GM18951 (cell line): ENCODE measurements around the gene SPAG17.

Experiments
- POLR2A ChIP-seq: IDR thresholded peaks from 4 replicates; pipeline ENCODE4 v1.6.1; 2011; ENCODE audit warnings: mild to moderate bottlenecking; ENCODE audit not compliant: insufficient read length, insufficient read depth; ENCODE audit errors: extremely low read depth
- in situ Hi-C: fragments of 300-500 bp; cut with MboI; formaldehyde crosslinking; loops from one replicate; pipeline ENCODE4 v1.12.0; 2022; ENCODE audit warnings: low sequenced_read_pairs, mixed read lengths, inconsistent platforms; ENCODE audit not compliant: unreplicated experiment

SPAG17 gene

DNA sequence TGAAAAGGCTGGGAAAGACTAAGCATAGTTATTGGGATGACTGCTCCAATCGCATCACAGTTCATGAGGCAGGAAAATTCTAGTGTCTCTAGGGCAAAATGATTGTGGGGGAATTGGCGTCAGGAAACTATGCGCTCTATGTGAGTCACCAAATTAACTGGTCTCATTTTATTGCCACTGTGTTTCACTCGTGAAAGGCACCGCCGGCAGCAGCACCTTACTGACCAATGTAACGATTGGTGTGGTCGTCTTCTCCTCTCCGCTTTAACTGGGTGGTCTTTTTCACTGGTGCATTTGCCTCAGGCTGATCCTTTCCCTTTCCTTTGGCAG is 83.5 kb downstream of the SPAG17 start:
- TF ChIP-seq POLR2A, result no peak
- in situ Hi-C loops, result no loop called here

DNA sequence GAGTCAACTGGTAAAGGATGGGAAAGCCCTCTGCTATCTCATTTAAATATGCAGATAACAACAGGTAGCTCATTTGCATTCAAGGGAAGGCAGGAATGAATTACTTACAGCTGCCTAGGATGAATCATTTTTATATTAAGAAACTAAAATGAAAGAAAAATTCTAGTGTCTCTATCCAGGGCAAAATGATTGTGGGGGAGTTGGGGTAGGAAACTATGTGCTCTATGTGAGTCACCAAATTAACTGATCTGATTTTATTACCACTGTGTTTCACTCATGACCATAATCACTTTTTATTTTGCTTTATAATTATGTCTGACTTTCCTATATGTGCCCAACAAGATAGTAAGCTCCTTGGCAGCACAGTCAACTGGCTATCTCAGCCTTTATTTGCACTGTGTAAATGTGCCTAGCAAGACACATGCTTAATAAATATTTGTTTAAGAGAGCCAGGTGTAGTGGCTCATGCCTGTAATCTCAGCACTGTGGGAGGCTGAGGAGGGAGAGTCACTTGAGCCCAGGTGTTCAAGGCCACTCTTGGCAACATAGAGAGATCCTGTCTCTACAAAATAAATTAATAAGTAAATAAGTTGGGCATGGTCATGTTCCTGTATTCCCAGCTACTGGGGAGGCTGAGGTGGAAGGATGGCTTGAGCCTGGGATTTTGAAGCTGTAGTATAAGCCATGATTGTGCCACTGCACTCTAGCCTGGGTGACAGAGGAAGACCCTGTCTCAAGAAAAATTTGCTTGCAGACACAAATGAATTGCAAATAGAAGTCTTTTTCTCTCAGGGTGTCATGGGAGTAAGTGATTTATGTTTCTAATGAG is 84.1 kb downstream of the SPAG17 start:
- TF ChIP-seq POLR2A, result no peak
- in situ Hi-C loops, result no loop called here

DNA sequence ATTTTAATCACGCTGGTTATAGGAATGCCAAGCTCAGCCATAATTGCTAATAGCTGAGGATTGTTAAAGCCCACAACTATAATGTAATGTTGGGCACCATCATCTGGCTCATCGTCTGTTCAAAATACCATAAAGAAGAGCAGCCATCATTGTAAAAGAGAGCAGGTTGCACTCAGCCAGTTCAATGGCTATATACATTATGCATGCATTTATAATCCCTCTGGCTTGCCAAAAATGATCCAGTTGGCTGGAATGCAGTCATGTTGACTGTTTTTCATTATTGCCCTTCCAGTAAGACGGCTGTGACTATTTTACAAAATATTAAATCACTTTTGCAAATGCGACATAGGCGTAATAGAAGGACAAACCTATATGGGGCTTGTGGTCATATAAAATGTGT is 85.3 kb downstream of the SPAG17 start:
- TF ChIP-seq POLR2A, result no peak
- in situ Hi-C loops, result no loop called here

DNA sequence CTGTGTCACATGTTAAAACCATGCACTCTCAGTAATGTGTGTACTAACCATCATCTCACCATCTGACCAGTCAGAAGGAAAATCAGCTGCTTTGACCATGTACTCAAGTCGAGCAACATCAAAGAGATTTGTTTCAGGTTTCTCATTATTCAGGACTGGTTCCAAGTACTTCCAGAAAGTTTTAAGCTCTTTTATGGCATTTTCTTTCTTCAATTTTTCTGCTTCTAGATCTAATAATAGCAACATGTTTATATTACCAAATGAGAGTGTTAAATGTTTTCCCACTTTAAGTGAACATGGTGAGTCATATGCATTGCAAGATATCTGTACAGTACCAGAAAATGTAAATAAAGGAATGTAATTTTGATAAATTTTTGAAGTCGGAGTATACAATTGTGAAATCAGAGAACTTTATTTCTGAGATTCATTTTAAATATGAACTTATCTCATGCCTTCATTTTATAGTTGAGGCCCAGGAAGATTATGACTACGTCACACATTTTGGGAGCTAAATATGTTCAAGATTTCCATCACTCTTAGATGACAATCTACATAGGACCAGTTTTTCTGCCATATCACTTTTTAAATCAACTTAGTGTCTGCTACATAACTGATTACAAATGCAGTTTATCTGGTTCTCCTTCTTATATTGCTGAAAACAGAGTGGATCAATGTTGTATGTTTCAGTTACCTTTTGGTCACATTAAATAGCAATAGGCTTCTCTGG is 87.2 kb downstream of the SPAG17 start:
- in situ Hi-C loops, result no loop called here
- no peak for TF ChIP-seq POLR2A

DNA sequence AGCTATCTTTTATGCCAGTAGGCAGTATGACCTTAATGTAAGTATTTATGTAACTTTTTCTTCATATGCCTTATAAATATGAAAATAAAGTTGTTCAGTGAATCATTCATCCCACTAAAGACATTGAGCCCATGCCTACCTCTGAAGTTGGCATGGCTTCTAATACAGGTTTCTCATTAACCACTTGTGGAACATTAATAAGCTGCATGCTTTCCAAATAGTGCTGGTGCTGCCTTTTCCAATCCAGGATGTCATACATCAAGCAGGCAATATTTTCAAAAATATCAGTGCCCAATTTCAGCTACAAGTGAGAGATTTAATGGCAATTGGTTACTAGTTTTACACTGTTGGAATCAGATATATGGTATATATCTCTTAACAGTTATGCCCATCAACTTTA is 92.0 kb downstream of the SPAG17 start:
- in situ Hi-C loops, result no loop called here
- no peak for TF ChIP-seq POLR2A

DNA sequence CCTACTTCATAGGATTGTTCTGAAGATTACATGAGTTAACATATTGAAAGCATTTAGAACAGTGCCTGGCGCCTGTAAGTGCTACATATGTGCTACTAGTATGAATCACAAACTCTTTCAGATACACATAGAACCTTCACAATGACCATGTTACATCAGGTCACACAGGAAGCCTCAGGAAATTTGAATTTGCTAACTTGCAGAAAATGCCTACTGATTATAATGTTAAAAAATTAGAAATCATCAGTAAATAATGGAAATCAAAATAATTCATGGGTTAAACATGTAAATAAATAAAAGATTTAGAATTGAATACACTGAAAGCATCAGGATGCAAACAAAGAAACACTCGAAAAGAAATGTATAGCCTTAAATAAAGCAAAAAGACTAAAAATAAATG is 94.9 kb downstream of the SPAG17 start:
- TF ChIP-seq POLR2A, result no peak
- in situ Hi-C loops, result no loop called here

DNA sequence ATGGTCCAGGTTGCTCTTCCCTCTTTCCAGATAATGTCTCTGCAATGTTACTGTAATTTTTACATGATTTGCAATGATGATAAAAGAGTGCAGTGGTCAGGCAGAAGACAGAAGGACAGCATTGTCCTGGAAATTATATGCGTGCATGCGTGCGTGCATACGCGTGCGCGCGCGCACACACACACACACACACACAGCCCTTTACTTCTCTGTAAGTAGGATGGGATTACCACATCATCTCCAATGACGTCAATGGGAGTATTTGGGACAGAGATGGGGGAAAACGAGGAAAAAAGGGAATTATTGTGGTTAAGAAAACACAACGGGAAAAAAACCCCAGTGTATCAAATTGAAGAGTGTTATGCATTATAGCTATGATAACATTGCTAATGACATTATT is 99.7 kb downstream of the SPAG17 start:
- in situ Hi-C loops, result no loop called here

DNA sequence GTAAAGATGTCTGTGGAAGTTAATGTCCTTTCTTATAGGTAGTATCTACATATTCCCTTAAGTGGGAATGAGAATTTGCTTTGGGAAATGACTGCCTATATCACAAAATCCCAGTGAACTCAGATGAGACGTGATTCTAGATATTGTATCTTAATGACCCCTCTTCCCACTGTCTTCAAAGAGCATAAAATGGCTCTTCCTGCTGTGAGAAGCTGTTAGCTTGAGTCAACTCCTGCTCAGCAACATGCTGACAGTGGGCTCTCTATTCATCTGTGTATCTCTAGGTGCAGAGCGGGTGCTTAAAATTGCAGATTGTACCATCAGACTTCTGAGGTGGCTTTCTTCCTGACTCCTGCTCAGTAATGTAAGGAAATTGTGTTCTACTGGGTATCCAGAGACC is 100.6 kb downstream of the SPAG17 start:
- no peak for TF ChIP-seq POLR2A

More for the DNA sequence above, 99.7 kb downstream of the SPAG17 start:
- TF ChIP-seq POLR2A, result no peak

DNA sequence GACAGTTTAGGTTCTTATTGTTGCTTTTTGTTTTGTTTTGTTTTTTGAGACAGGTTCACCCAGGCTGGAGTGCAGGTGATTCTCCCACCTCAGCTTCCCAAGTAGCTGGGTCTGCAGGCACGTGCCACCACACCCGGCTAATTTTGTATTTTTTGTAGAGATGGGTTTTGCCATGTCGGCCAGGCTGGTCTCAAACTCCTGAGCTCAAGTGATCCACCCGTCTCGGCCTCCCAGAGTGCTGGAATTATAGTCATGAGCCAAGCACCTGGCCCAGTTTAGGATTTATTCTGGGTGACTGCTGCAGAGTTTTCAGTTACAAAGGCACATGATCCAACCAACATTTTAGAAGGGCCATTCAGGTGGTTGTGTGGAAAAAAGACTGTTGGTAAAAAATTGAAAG is 102.0 kb downstream of the SPAG17 start:
- in situ Hi-C loops, result no loop called here
- no peak for TF ChIP-seq POLR2A

More for the DNA sequence above, 100.6 kb downstream of the SPAG17 start:
- in situ Hi-C loops, result no loop called here

DNA sequence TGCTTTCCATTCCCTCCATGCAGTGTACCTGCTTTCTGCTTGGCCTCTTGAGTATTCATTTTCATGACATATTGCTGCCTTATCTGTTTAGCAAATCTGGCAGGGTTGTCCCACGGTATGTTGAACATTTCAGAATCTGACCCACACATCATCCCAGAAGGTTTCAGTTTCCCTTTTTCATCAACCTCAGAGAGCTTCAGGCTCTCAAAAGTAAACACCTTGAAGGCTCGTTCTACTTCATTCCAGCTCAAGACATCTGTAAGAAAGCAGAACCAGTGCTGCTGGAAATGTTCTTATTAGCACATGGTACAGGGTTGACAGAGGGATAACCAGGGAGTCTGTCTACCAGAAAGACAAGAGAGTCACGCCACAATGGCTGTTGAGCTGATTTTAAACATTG is 103.6 kb downstream of the SPAG17 start:
- no peak for TF ChIP-seq POLR2A
- in situ Hi-C loops, result no loop called here

DNA sequence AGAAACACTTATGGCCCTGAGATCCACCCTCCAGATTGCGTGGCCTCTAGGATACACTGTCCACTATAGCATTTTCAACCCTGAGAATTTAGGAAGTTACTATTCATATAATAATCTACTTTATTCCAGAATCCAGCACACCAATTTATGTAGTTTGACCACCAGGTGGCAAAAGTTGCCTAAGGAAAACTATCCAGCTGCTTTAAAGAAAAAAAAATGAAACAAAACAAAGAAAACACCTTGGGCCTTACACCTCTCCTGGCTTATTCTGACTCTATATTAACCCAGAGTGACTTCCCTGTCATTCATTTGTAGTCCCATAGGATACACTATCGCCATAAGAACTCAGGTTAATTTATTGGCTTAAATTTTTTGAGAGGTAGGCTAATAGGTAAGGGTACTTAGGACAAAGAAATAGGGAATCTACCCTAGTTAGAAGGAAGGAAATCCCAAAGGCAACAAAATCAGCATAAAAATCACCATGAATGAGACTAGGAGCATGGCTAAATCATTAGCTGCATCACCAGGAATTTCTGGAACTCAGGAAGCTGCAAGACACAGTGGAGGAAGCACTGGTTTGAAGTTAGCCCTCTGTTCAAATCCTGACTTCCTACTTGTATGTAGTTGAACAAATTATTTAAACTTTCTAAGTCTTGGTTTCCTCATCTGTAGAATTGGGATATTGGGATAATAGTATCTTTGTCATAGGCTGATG is 107.5 kb downstream of the SPAG17 start:
- in situ Hi-C loops, result no loop called here

DNA sequence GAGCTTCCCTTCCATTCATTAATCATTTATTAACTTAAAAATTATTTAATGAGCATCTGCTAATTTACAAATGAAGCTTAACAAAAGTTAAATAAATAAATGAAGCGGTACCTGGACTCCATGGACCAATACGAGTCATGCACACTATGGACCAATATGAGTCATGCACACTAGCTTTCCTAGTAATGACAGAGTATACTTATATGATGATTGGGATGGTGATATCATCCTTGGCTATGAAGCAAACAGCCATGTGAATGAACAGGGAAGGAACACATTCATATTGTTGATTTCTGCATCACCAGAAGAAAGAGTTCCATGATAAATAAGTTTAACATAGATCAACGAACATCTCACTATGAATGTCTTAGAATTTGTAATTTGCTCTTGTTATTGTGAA is 109.9 kb downstream of the SPAG17 start:
- no peak for TF ChIP-seq POLR2A
- in situ Hi-C loops, result no loop called here

More for the DNA sequence above, 107.5 kb downstream of the SPAG17 start:
- TF ChIP-seq POLR2A, result no peak

DNA sequence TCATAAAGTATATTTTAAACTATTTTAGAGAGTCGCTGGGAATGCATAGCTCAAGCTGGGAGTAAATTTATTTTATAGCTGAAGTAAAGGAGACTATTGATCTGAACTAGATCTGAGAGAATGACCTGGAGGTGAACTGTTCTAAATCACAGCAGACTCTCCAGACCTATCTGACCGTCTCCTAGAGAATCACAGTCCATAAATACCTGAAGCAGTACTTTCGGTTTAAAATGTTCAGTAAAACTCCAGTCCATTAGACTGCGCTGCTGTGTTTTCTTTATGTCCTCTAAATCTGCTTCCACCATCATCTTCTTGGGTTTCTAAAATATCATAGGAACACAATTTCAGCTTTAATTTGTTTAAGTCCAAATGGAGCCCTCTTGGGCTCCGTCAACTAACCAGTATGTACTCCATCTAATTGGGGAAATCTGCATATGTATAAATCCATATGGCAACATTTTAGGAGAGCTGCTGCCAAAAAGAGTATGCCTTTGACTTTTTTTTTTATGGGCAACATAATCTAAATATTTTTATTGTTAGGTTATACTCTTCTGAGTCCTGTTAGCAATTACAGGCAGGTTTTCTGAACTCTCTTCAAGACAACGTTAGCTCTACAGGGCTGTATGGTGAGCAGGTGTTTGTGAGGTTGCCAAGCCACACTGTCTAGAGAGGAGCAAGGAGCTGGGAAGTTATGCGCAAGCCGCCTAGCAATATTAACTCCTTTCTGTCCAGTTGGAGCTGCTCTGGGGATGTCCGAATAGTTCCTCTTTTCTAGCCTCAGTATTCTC is 111.2 kb downstream of the SPAG17 start:
- no peak for TF ChIP-seq POLR2A
- in situ Hi-C loops, result no loop called here
